ENCODE measurements around the gene ADGRA1. TPM values are rescaled to one million over a fixed set of nuclear protein-coding genes. Genes with fewer than 3 reads are reported as not detected.
"Not testable (repeated sequence)": the region's sequence is repeated elsewhere in the genome, so short reads cannot be mapped to it uniquely, and the experiment has no call there.

Gene ADGRA1
- polyA plus RNA-seq, 3 donors: 0.07 to 0.17 TPM; not detected in 1

DNA sequence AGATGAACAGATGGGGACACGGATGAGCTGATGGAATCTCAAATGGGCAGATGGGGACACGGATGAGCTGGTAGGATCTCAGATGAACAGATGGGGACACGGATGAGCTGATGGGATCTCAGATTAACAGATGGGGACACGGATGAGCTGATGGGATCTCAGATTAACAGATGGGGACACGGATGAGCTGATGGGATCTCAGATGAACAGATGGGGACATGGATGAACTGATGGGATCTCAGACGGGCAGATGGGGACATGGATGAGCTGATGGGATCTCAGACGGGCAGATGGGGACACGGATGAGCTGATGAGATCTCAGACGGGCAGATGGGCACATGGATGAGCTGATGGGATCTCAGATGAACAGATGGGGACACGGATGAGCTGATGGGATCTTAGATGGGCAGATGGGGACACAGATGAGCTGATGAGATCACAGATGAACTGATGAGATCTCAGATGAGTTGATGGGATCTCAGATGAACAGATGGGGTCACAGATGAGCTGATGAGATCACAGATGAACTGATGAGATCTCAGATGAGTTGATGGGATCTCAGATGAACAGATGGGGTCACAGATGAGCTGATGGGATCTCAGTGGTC lies 34.1 kb upstream of the ADGRA1 start:
- 84 to 87% (median 84%) methylated on average over 10 of the region's 10 CpGs for WGBS, 3 donors
- not testable (repeated sequence) for H3K27ac ChIP-seq (ENCODE audit: low read depth, low read length)

DNA sequence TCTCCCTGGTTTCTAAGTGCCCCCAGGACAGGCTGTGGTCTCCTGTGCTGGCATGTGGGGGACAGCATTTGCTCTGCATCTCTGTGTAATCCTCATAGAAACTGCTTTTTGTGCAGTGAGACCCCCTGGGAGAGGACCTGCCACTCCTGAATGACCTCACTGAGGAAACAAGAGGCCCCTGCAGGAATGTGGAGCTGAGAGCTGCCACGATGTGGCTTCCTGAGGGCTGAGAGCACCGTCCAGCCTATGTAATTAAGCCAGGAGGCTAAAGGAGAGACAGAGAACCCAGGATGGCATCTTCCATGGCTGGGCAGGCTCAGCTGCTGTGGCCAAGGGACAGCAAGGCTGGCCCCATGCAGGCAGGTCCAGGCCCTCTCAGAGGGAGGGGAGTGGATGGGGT lies 32.3 kb upstream of the ADGRA1 start:
- 14 to 45% (median 17%) methylated on average over 2 of the region's 2 CpGs for WGBS, 3 donors
- no peak overlapping the region for H3K27ac ChIP-seq (ENCODE audit: low read depth, low read length)

DNA sequence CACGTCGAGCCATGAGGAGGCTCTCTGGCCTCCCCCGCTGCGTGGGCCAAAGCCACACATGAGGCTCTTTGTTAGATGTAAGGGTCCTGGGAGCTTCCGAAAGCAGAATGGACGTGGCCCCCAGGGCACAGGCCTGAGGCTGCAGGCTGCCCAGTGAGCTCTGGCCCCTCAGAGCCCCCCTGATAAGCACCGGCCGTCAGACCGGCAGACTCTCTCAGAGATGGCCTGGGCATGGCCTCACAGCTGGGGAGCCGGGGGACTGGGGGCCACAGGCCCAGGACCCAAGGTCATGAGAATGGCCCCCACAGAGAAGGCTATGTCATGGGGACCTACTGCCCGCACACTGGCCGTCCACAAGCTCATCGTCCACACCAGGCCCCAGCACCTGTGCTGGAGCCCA lies 31.7 kb upstream of the ADGRA1 start:
- no peak overlapping the region for H3K27ac ChIP-seq (ENCODE audit: low read depth, low read length)
- WGBS, 3 donors: 88 to 90% (median 89%) methylated on average over 13 of the region's 13 CpGs

DNA sequence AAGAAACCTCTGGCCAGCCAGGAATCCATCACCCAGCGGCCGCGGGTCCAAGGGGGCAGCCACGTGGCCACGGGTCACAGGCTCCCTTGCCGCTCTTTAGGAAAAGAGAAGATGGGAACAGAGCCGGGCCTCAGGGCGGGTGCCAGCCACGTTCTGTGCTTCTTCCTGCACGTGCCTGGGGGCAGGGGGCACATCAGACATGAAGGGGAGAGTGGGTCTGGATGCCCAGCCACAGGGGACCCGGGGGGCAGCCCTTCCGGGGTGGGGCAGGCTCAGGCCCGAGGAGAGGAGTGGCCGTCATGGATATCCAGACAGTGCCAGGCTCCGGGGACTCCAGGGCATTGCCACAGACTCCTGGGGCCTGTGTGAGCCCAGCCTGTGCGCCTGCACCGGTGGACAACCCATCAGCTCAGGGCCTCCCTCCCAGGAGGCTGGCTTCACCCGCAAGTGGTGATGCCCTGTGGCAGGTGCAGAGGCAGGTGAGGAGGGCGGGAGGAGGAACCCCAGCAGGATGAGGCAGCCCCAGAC lies 31.0 kb upstream of the ADGRA1 start:
- WGBS, 3 donors: 72 to 86% (median 79%) methylated on average over 17 to 19 of the region's 19 CpGs
- no peak overlapping the region for H3K27ac ChIP-seq (ENCODE audit: low read depth, low read length)

DNA sequence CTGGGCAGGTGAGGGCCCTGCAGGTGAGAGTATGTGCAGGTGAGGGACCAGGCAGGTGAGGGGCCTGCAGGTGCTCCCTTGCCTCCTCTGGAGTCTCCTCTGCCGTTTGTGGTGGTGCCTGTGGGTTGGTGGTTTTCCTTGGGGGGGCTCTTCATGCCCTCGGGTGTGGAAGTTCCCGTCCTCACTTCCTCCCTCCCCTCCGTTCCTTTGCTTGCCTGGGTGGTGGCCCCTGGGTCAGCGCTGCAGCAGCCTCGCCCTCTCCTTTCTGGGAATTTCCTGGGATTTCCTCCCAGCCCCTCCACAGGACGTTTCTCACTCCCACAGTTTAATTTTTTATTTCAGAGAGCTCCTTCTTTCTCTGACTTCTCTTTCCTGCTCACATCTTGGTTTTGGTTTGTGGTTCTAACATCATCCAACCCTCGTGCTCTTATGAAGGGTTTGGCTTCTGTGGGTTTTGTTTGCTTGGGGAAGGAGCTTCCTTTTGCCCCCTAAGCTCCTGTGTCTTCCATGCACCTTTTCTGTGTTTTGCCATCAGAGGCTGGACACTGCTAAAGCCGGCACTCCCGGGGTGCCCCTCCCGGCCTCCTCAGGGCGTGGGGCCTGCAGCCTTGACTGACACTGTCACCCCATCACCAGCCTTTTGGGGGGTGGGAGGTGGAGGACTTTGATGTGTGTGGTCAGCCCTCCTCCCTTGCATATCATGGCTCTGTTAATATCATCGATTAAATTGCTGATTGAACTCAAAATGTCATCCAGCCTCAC lies 29.2 kb upstream of the ADGRA1 start:
- H3K27ac ChIP-seq (ENCODE audit: low read depth, low read length): no peak overlapping the region
- 25 to 55% (median 26%) methylated on average over 13 of the region's 13 CpGs for WGBS, 3 donors

DNA sequence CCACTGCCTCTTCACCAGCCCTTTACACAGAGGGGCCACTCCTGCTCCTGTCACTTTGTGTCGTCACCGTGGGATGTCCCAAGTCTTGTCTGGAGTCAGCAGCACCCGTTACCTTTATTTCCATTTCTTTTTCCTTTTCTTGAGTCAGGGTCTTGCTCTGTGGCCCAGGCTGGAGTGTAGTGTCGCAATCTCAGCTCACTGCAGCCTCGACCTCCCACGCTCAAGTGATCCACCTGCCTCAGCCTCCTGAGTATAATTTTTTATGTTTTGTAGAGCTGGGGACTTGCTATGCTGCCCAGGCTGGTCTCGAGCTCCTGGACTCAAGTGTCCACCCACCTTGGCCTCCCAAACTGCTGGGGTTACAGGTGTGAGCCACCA lies 28.6 kb upstream of the ADGRA1 start:
- WGBS, 3 donors: 76 to 82% (median 77%) methylated on average over 7 of the region's 7 CpGs

DNA sequence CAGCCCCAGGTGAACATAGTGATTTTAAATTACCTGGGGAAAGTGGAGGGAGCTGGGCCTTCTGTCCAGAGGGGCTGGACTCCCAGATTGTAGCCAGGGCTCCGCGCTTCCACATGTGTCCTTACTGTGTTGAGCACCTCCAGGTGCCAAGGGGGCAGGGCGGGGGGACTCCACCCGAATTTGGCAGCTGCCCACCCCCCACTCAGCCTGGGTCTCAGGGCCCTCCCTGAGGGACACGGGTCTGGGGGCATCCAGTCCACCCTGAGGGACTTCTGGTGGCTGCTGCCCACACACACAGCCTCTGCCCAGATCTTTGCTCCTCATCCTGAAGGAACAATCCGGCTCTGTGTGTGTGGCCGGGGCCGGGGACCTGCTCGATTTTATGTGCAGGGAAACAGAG lies 28.2 kb upstream of the ADGRA1 start:
- 74 to 84% (median 77%) methylated on average over 9 of the region's 9 CpGs for WGBS, 3 donors
- no peak overlapping the region for H3K27ac ChIP-seq (ENCODE audit: low read depth, low read length)

More for the DNA sequence above, 28.6 kb upstream of the ADGRA1 start:
- H3K27ac ChIP-seq (ENCODE audit: low read depth, low read length): no peak overlapping the region

DNA sequence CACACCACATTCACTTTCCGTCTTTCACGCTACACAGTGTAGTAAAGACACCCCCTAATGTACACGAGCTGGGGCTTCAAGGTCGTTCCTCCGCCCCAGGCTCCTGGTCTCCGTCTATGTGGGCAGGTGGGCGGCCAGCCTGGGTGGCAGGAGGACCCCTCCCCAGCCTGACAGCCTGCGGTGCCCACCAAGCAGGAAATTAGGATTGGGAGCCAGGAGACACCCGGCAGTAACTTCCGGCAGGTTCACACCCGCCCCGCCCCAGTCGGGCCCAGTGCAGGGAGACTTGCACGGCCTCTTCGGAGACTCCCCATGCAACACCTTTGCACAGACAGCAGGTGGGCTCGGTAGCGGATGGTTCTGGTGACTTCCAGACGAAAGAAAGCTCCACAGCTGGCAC lies 27.7 kb upstream of the ADGRA1 start:
- H3K27ac ChIP-seq (ENCODE audit: low read depth, low read length): no peak overlapping the region
- 73 to 81% (median 79%) methylated on average over 18 of the region's 18 CpGs for WGBS, 3 donors

DNA sequence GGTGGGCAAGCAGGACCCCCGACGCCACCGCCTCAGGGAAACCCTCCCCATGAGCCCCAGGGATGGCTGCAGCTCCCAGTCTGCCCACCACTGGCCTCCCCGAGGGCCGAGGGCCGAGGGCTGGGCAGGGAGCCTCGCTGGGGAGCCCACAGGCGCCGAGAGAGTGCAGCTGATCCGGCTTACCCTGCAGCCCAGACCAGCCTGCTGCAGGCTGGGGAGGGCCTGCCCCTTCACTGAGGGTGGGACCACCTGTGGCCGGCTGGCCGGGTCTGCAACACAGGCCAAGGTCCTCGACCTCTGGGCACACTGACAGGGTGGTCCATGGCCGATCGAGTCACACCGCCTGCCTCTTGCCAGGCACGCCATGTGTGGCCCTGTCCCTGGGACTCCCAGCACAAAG lies 27.3 kb upstream of the ADGRA1 start:
- no peak overlapping the region for H3K27ac ChIP-seq (ENCODE audit: low read depth, low read length)
- 77 to 88% (median 81%) methylated on average over 15 to 17 of the region's 17 CpGs for WGBS, 3 donors

DNA sequence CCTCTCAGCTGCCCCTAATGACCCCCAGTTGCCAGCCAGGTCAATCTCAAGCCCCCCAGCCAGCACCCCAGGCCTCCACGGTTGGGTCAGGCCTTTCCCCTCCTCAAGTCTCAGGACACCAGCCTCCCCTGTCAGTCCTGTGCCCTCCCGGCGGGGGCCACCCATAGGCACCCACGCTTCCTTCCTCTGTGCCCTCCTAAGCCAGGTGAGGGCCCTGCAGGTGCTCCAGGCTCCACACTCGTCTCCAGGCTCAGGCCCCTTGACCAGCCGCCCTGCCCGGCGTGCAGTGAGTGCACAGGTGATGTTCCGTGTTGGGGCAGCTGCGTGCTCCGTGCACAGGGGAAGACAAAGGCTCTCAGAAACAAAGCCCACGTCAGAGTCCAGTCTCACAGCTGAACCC lies 26.8 kb upstream of the ADGRA1 start:
- no peak overlapping the region for H3K27ac ChIP-seq (ENCODE audit: low read depth, low read length)
- WGBS, 3 donors: 79 to 86% (median 80%) methylated on average over 12 of the region's 12 CpGs

DNA sequence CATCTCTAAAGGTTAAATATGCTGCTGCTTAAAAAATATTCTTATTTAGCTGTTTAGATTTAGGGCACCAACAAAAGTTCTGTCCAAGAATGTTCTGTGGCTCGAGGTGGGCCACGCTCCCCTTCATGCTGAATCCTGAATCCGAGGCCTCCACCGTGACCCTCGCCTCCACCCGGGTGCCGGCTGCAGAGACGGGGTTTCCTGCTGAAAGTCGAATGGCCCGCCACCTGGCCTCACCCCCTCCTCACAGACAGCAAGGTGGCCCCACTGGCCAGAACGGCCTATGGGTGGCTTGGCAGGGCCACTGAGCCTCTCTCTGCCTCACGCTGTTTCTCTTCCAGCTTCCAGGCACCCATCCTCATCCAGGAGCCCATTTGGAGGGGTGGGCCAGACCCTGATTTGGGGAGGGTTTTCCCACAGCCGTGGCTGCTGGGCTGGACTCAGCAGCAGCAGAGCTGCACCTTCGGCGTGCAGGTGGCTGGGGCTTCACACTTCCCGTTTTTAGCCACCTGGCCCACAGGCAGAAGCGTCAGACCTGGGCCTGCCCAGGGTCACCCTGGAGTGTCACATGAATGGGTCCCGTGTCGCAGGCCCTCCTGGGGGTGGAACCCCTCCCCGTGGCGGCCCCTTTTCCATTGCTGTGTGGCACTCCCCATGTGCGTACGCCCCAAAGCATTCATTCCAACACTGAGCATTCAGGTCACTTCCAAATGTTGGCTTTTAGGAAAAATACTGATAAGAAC lies 26.3 kb upstream of the ADGRA1 start:
- 79 to 82% (median 79%) methylated on average over 23 of the region's 23 CpGs for WGBS, 3 donors
- H3K27ac ChIP-seq (ENCODE audit: low read depth, low read length): no peak overlapping the region

DNA sequence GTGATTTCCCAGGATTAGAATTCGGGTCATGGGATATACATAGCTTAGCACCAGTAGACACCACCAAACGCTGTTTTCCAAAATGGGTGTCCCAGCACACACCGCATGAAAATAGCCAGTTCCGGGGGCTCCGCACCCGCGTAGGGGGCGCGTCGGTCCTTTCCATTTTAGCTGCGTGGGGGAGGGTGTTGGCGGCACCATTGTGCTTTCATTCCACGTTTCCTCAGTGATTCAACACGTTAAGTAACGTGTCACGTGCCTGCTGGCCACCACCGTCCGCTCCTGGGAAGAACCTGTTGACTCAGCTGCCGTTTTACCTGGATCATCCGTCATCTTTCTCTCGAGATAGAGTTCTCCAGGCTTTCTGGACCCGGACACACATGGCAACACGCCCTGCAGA lies 25.6 kb upstream of the ADGRA1 start:
- 62 to 90% (median 90%) methylated on average over 23 of the region's 23 CpGs for WGBS, 3 donors
- H3K27ac ChIP-seq (ENCODE audit: low read depth, low read length): no peak overlapping the region

DNA sequence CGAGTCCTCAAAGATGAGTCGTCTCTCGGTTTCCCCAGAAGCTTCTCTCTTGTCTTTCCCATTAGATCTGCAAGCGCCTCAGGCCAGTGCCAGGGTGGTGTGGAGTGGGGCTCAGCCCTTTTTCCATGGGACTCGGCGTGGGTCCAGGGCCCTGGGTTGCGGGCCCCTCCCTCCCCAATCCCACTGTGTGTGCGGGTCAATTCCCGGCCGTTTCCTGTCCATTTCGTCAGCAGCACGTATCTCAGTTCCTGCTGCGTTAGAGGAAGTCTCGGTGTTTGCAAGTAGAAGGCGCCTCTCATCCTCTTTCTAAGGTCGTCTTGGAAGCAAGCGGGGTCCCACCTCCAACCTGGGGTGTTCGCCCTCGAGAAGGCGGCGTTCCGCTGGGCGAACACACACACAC lies 25.1 kb upstream of the ADGRA1 start:
- 44 to 59% (median 47%) methylated on average over 23 of the region's 23 CpGs for whole genome bisulfite sequencing, 3 donors
- H3K27ac ChIP-seq (ENCODE audit: low read depth, low read length): no peak overlapping the region

DNA sequence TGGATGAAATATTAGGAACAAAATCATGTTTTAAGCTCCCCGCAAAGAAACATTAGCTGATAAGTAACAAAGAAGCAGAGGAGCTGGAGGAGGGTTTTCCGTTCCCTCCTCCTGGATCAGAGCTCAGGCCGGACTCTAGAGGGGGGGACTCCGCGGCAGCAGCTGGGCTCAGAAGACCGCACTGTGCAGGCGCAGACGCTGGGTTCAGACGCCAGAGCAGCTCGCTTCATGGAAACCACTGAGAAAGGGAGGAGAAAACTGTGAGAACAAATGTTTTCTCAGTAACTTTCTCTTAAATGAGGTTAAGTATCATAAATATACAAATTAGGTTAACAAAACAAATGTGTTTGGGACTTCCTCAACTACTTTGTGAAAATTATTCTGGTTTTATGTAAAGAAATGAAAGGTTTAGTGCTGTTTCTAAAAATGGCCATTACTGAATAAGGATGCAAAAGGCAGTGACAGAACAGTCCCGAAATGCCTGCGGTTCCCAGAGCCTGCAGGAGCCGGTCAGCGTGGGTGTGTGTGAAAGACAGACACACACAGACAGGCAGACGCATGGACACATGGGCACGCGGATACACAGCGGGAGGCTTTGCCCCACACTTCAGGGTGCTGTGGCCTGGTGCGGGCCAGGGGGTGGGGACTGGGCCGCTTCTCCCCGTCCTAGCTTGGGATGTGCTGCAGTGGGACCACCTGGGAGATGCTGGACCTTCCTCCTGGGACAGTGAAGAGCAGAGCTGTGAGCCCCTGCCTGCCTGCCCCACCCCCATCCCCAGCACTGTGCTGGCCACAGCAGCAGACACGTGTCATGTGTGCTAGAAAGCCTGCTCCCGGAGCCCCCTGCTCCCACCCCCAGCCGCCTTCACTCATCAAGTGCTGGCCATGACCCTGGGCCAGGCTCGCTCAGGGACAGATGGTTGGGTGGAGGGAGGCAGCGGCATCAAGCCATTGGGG lies 20.3 kb upstream of the ADGRA1 start:
- H3K27ac ChIP-seq (ENCODE audit: low read depth, low read length): no peak overlapping the region
- WGBS, 3 donors: 61 to 69% (median 65%) methylated on average over 26 of the region's 26 CpGs

DNA sequence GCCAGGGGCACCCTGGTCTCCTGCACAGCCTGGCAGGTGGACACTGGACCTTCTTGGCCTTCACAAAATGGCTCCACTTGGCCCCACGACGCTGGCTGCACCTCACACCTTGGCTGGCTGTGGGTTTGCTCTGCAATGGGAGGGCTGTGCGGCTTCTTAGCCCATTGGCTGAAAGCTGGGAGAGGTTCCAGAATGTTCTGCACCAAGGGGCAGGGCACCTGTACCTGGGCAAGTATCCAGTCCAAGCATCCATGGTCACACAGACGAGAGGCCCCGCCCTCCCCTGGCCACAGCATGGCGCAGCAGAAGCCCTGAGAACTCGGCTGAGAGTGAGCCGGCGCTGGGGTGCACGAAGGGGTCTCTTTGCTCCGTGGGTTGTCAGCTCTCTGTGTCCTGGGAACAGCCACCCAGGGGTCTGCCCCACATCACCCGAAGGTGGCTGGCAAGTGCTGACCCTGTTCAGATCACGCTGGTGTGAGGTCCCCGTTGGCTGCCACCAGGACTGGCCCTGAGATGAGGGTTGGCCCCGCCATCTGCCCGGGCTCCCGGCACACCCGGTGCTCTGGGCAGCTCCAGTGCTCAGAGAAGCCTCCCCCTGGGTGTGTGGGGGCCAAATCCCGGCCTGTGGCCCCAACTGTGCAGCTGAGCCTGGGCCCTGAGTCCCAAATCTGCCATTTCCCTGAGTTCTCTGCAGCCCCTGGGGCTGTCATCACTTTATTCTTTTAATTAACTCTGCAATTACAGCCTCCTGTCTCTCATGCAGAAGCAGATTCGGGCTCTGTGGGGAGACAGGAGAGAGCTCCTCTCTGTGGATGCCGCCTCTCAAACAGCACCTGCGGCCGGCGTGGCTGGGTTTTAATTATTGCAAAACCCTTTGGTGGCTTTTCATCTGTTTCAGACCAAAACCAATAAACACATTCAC lies 19.4 kb upstream of the ADGRA1 start:
- WGBS, 3 donors: 76 to 87% (median 86%) methylated on average over 23 to 24 of the region's 24 CpGs
- no peak overlapping the region for H3K27ac ChIP-seq (ENCODE audit: low read depth, low read length)

DNA sequence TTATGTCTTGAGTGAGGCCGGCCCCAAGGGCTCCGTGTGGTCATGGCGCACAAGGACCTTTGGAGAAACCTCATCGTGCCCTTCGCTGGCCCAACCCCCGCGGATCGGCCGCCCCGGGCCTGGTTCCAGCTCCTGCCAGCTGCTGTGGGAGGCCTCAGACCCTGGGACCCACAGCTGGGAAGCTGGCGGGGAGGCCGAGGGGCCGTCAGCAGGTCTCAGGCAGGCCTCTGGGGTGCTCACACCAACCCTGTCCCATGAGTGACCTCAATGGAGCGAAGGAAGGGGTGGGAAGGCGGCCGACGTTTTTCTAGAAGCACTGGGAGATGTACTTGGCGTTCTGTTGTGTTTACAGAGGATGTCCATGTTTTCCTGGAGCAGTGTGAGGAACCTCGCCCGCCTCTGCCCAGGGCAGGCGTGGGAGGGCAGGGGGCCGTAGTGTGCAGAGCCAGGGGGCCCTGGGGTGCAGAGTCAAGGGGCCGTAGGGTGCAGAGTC lies 18.6 kb upstream of the ADGRA1 start:
- no peak overlapping the region for H3K27ac ChIP-seq (ENCODE audit: low read depth, low read length)
- 68 to 78% (median 75%) methylated on average over 23 of the region's 23 CpGs for WGBS, 3 donors

DNA sequence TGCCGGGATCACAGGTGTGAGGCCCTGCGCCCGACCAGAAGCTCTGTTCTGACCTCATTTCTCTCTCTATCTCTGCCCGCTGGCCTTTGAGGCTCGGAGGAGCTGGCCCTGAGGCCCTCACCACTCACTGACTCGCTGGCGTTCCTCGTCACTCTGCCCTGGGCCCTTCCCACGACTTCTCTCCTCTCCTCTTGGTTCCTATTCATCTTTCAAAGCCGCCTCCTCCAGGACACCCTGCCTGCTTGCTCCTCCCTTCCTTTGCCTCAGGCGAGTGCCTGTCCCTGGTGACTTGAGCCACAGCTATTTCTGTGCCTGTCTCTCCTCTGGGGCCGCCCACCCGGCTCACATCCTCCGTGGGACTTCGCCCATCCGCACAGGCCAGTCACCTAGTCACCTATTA lies 17.3 kb upstream of the ADGRA1 start:
- no peak overlapping the region for H3K27ac ChIP-seq (ENCODE audit: low read depth, low read length)
- 70 to 82% (median 79%) methylated on average over 16 of the region's 16 CpGs for WGBS, 3 donors
